D721Med (cell line): ENCODE results near the gene ANO10.
"Not testable (repeated sequence)": the region's sequence is repeated elsewhere in the genome, so short reads cannot be mapped to it uniquely, and the experiment has no call there.

Experiments used
- DNase-seq: peaks from one replicate; pipeline ENCODE4 v3.0.0; 2011; ENCODE audit warnings: low spot score; ENCODE audit not compliant: insufficient read length
- FAIRE-seq: peaks from 2 replicates; lab custom pipeline; 2011; peaks lifted over from hg19 to GRCh38; lab: Jason Lieb, UNC
- TF ChIP-seq, protein P1 (sequence below): IDR thresholded peaks from 2 replicates; pipeline ENCODE4 v1.5.1; 2012; ENCODE audit warnings: mild to moderate bottlenecking, control low read depth; ENCODE audit not compliant: insufficient read depth; ENCODE audit errors: missing control alignments

The ANO10 gene

DNA sequence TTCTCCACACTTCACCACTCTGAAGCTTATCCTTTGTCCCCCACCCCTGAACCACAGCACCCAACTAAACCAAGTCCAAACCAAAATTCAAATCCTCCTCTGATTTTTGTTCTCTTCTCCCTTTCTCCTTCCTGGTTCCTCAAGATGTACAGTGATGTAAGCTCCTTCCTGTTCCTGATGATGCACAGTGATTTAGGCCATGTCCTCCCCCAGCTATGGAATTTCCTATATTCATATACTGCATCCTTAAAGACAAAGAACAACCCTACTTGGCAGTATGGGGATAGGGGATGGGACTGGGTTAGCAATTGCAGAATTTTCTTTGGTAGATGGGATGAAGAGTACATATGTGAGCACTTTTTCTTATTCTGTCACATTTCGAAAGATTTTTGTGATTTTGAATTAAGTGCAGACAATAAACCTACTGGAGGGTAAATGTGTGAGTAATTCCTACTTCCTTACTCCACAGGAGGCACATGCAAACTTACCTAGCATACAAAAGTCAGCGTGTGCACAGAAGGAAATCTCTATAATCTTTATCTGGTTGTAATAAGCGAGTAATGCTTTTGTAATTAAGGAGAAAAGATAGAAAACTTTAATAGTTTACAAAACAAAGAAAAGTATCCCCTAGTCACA lies 125.0 kb downstream of the ANO10 start:
- DNase-seq (no peak), FAIRE-seq (no peak)
- TF ChIP-seq, protein P1, sequence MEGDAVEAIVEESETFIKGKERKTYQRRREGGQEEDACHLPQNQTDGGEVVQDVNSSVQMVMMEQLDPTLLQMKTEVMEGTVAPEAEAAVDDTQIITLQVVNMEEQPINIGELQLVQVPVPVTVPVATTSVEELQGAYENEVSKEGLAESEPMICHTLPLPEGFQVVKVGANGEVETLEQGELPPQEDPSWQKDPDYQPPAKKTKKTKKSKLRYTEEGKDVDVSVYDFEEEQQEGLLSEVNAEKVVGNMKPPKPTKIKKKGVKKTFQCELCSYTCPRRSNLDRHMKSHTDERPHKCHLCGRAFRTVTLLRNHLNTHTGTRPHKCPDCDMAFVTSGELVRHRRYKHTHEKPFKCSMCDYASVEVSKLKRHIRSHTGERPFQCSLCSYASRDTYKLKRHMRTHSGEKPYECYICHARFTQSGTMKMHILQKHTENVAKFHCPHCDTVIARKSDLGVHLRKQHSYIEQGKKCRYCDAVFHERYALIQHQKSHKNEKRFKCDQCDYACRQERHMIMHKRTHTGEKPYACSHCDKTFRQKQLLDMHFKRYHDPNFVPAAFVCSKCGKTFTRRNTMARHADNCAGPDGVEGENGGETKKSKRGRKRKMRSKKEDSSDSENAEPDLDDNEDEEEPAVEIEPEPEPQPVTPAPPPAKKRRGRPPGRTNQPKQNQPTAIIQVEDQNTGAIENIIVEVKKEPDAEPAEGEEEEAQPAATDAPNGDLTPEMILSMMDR = no peak

DNA sequence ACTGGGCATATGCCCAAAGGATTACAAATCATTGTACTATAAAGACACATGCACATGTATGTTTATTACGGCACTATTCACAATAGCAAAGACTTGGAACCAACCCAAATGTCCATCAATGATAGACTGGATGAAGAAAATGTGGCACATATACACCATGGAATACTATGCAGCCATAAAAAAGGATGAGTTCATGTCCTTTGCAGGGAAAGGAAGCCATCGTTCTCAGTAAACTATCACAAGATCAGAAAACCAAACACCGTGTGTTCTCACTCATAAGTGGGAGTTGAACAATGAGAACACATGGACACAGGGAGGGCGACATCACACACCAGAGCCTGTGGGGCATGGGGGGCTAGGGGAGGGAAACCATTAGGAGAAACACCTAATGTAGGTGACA lies 128.9 kb downstream of the ANO10 start:
- not testable (repeated sequence) for DNase-seq, FAIRE-seq

DNA sequence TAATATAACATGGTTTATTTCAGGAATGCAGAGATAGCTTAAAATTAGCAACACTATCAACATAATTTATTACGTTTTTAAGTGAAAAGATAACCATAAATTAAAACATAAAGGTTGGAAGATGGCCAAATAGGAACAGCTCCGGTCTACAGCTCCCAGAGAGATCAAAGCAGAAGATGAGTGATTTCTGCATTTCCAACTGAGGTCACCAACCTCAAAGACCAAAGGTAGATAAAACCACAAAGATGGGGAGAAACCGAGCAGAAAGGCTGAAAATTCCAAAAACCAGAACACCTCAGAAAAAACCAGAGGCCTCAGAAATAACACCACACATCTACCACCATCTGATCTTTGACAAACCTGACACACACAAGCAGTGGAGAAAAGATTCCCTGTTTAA lies 130.0 kb downstream of the ANO10 start:
- FAIRE-seq, DNase-seq: not testable (repeated sequence)

GRCh38 chr3:43490640-43491185 lies 131.1 kb downstream of the ANO10 start:
- DNase-seq (no peak), FAIRE-seq (no peak)
- TF ChIP-seq, protein P1 = no peak

GRCh38 chr3:43489930-43490329 lies 131.9 kb downstream of the ANO10 start:
- DNase-seq (no peak), FAIRE-seq (no peak)
- TF ChIP-seq, protein P1 = no peak

DNA sequence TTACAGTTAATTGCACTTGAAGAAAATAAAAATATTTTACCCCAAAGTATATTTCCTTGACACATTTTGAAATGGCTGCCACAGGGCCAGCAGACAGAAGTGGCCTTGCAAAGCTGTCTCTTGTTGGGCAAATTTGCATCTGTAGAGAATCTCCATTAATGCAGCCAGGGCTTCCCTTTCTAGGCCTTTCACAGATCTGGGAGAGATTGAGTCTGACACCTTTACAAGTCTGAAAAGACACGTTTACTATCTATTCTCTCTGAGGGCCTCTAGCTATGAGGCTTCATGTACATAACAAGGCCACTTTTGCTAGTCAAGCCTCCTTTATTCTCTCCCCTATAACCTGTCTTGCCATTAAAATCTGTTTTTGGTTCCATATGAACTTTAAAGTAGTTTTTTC lies 135.9 kb downstream of the ANO10 start:
- TF ChIP-seq, protein P1 = no peak
- FAIRE-seq (no peak), DNase-seq (no peak)

- FAIRE-seq (no peak), DNase-seq (no peak)
- TF ChIP-seq, protein P1 = no peak
Measured at GRCh38 chr3:43484926-43485488, 136.8 kb downstream of the ANO10 start.

DNA sequence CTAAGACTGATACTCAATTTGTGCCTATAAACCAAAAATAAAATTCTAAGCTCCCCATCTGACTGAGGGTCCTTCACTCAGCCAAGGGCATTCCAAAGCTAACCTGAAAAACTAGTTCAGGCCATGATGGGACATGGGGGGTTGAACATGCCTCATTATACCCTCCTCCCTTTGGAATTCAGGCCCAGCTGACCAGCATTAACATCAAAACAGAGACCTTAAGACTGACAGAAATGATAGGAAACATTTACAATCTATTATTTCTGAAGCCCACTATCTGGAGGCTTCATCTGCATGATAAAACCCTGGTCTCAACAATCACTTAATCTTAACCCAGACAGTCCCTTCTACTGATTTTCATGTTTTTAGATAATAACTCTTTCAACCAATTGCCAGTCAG lies 140.4 kb downstream of the ANO10 start:
- TF ChIP-seq, protein P1 = no peak
- FAIRE-seq = no peak
- DNase-seq = no peak

DNA sequence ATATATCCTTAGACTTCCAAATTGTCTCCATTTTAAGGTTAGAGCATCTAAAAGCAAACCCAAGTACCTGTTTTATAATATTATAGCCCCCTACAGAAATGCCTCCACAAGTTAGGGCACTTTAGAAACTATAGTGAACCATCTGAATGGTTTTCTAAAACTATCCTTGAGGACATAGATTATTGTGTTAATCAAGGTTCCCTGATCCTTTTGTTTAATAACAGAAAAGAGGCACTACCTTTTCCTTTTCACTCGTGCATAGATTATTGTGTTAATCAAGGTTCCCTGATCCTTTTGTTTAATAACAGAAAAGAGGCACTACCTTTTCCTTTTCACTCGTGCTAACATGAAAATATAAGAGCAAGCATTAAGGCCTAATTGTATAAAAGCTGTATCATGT lies 143.0 kb downstream of the ANO10 start:
- DNase-seq, FAIRE-seq: not testable (repeated sequence)
